B cell (primary cell): ENCODE measurements around the gene SRRM5. TPM values are rescaled to one million over a fixed set of nuclear protein-coding genes. Genes with fewer than 3 reads are reported as not detected.

Experiments
- ATAC-seq: fragments of 200-7000 bp; cut with Tn5 transposase; one replicate; pipeline ENCODE4 v1.10.0; 2021; ENCODE audit warnings: low read depth, mild to moderate bottlenecking, moderate number of reproducible peaks, moderate library complexity
- CTCF ChIA-PET: fragments of 350-600 bp; sonication (Branson Sonifier 250); formaldehyde crosslinking; loops from one replicate; lab custom pipeline; 2021; ENCODE audit warnings: antibody characterized with exemption, inconsistent platforms; lab: Charles Lee
- POLR2A ChIA-PET: fragments of 350-600 bp; sonication (Branson Sonifier 250); formaldehyde crosslinking; loops from one replicate; lab custom pipeline; 2021; ENCODE audit warnings: antibody characterized with exemption; lab: Charles Lee
- DNase-seq: peaks from one replicate; pipeline ENCODE4 v3.0.0; 2013
- H2AFZ ChIP-seq: 2 replicates; pipeline ENCODE4 v1.6.1; 2012; ENCODE audit warnings: mild to moderate bottlenecking, low read depth, low read length; ENCODE audit not compliant: insufficient read depth, poor library complexity, severe bottlenecking
- H3K27ac ChIP-seq, 2 donors: 1 replicate in 1 of 2; 2 replicates in 1 of 2; pipeline ENCODE4 v1.5.1; 2012 to 2013; ENCODE audit warnings: low read length in 2 of 2, mild to moderate bottlenecking in 2 of 2, moderate library complexity in 1 of 2
- H3K27me3 ChIP-seq, 4 experiments: fragments of 200-600 bp in 1 of 4; sonication (generic) in 1 of 4; replicated peaks in 1 of 4; 1 replicate in 2 of 4; 2 replicates in 2 of 4; pipeline versions ENCODE4 v1.6.1 to v1.7.0; 2013 to 2016; ENCODE audit warnings: low read length in 3 of 4, mild to moderate bottlenecking in 2 of 4, mixed read lengths in 1 of 4, moderate library complexity in 1 of 4; ENCODE audit not compliant: insufficient read depth in 4 of 4, control insufficient read depth in 3 of 4; ENCODE audit errors: control extremely low read depth in 1 of 4
- H3K36me3 ChIP-seq, 2 experiments: replicated peaks in 1 of 2; 1 replicate in 1 of 2; 2 replicates in 1 of 2; pipeline versions ENCODE4 v1.6.1 to v1.7.1; 2013; ENCODE audit warnings: low read length in 1 of 2; ENCODE audit not compliant: insufficient read depth in 2 of 2, control insufficient read depth in 1 of 2; ENCODE audit errors: control extremely low read depth in 1 of 2, extremely low read depth in 1 of 2
- H3K4me1 ChIP-seq, 2 donors: fragments of 200-600 bp in 1 of 2; sonication (generic) in 1 of 2; 1 replicate in 1 of 2; 2 replicates in 1 of 2; pipeline versions ENCODE4 v1.5.1 to v1.6.1; 2013 to 2017; ENCODE audit warnings: low read length in 2 of 2; ENCODE audit not compliant: control insufficient read depth in 2 of 2, insufficient read depth in 2 of 2
- H3K4me2 ChIP-seq: replicated peaks from 2 replicates; pipeline ENCODE3; 2012; ENCODE audit warnings: mild to moderate bottlenecking, low read depth, low read length; ENCODE audit not compliant: poor library complexity, severe bottlenecking
- H3K4me3 ChIP-seq, 5 experiments: fragments of 200-600 bp in 1 of 5; sonication (generic) in 1 of 5; 1 replicate in 3 of 5; 2 replicates in 2 of 5; pipeline versions ENCODE4 v1.5.1 to v1.7.0; 2011 to 2016; ENCODE audit warnings: low read length in 4 of 5, mild to moderate bottlenecking in 4 of 5, low read depth in 2 of 5, control low read depth in 1 of 5, moderate library complexity in 1 of 5; ENCODE audit not compliant: insufficient read depth in 1 of 5; ENCODE audit errors: control extremely low read depth in 1 of 5, extremely low read depth in 1 of 5
- H3K79me2 ChIP-seq: fragments of 200-600 bp; sonication (generic); one replicate; pipeline ENCODE4 v1.6.0; 2016; ENCODE audit warnings: low read length; ENCODE audit not compliant: control insufficient read depth, insufficient read depth
- H3K9ac ChIP-seq: fragments of 200-600 bp; sonication (generic); 2 replicates; pipeline ENCODE4 v1.6.1; 2017; ENCODE audit warnings: mild to moderate bottlenecking, low read length, moderate library complexity
- H3K9me3 ChIP-seq, 3 donors: one replicate each; pipeline versions ENCODE4 v1.6.1 to v1.7.1; 2013; ENCODE audit warnings: low read length in 2 of 3; ENCODE audit not compliant: control insufficient read depth in 2 of 3, insufficient read depth in 1 of 3; ENCODE audit errors: control extremely low read depth in 1 of 3
- H4K20me1 ChIP-seq: 2 replicates; pipeline ENCODE4 v1.6.0; 2012; ENCODE audit warnings: mild to moderate bottlenecking, low read length; ENCODE audit not compliant: insufficient read depth, control insufficient read depth, poor library complexity, severe bottlenecking
- H3K27ac Mint-ChIP-seq: one replicate; pipeline ENCODE4 v1.8.0; 2021; ENCODE audit warnings: mixed read lengths
- H3K27me3 Mint-ChIP-seq: one replicate; pipeline ENCODE4 v1.8.0; 2021; ENCODE audit warnings: mixed read lengths
- H3K4me1 Mint-ChIP-seq: one replicate; pipeline ENCODE4 v1.8.0; 2021; ENCODE audit warnings: mixed read lengths
- H3K4me3 Mint-ChIP-seq: one replicate; pipeline ENCODE4 v1.8.0; 2021; ENCODE audit warnings: mixed read lengths
- H3K9me3 Mint-ChIP-seq: one replicate; pipeline ENCODE4 v1.8.0; 2022; ENCODE audit warnings: mixed read lengths; ENCODE audit not compliant: insufficient read depth
- EZH2 ChIP-seq: IDR thresholded peaks from 2 replicates; pipeline ENCODE4 v1.6.1; 2012; ENCODE audit warnings: borderline replicate concordance, low read depth, mild to moderate bottlenecking, moderate library complexity, low read length; ENCODE audit not compliant: insufficient read depth, poor library complexity, severe bottlenecking
- WGBS: methylation state at CpG from one replicate; pipeline ENCODE4 v1.1.5; 2013; ENCODE audit warnings: missing lambda C conversion rate; ENCODE audit not compliant: insufficient coverage; 5-methylcytosine and 5-hydroxymethylcytosine counted together
- intact Hi-C: fragments of 100-400 bp; cut with micrococcal nuclease; formaldehyde crosslinking; loops from one replicate; pipeline ENCODE4 v1.10.0; 2022
- polyA plus RNA-seq: library from polyadenylated mRNA; depleted of rRNA; stranded (reverse); fragments of >200 nt; gene quantifications from 2 replicates; pipeline ENCODE4 v1.2.3, GENCODE V29; 2012
- total RNA-seq, 2 donors: library from RNA; stranded (reverse); fragments of 120-200 nt in 1 of 2; gene quantifications; 1 replicate in 1 of 2; 2 replicates in 1 of 2; pipeline versions ENCODE4 v1.2.3 to v1.2.4, GENCODE V29; 2013 to 2022
- TF ChIP-seq, protein P1 (sequence below): fragments of 200-600 bp; IDR thresholded peaks from one replicate; pipeline ENCODE4 v1.8.0; 2022; ENCODE audit warnings: antibody characterized with exemption, mild to moderate bottlenecking

The SRRM5 gene
- total and polyA plus RNA-seq, 2 donors (not counting 1 experiment from before 2014, with no cell fraction given), result 0.64 to 1.4 TPM

DNA sequence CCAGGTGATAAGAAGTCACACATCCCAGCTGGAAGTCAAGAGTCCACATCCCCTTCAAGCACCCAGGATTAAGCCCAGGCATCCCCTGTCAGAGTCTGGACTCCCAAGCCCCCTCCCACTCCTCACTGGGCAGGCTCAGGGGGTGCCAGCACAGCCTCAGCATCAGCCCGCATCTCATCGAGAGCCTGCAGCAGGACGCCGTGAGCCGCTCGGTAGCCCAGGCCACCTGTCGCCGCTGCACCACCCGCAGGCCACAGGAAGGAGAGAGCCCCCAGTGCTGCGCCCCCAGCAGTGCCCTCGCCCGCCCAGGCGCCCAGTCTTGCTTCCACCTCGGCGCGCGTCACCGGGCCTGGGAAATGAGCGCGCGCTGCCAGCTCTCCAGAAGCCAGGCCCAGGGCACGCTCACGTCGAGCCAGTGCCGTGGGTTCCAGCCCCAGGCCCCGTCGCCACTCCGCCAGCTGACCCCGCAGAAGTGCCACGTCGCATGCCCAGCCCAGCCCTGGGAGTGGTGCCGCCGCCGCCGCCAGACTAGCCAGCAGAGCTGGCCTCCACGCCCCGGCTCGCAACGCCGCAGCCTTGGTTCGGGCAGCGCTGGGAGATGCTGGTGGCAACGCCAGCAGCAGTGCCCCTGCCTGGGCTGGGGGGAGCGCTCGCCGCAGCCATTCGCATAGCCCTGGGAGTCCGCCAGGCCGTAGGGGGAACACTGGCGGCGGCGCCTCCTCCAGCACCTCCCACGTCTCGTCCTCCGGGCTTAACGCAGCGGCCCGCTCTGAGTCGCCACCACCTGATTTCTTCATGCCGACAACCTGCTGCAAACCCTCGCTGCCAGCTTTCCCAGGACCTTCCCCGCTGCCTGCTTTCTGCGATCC, 19.8 kb upstream of the SRRM5 start:
- no peak overlapping the region for H3K9ac ChIP-seq
- Mint-ChIP-seq H3K9me3 (no peaks in the 10 kb centered on the region), H3K4me3 (no peak overlapping the region), H3K4me1 (peaks cover 44% of the 10 kb centered on the region), H3K27ac (peak overlapping the region; percentile 26), H3K27me3 (no peaks in the 10 kb centered on the region)
- ChIA-PET CTCF (interaction anchor here (0.6 to 7.5 kb wide), 3 partner anchors 36 to 74 kb away, joined by 3 to 126 read pairs (median 5); no protein-coding TSS in a partner anchor), POLR2A (no interaction called here)
- intact Hi-C loops, result no loop called here
- DNase-seq (no peak), ATAC-seq (no peak)
- H3K9me3 ChIP-seq, result no peaks in the 10 kb centered on the region
- peaks cover 16 to 46% of the 10 kb centered on the region in 2 donors for H3K4me1 ChIP-seq
- H3K4me2 ChIP-seq, result no peak overlapping the region
- no peak overlapping the region for H3K4me3 ChIP-seq
- H2AFZ ChIP-seq, result no peak overlapping the region
- peaks cover 5% of the 10 kb centered on the region for H4K20me1 ChIP-seq
- H3K36me3 ChIP-seq, result peaks cover 0 to 18% of the 10 kb centered on the region in 2 experiments
- H3K79me2 ChIP-seq, result peaks cover 38% of the 10 kb centered on the region
- TF ChIP-seq, protein P1, sequence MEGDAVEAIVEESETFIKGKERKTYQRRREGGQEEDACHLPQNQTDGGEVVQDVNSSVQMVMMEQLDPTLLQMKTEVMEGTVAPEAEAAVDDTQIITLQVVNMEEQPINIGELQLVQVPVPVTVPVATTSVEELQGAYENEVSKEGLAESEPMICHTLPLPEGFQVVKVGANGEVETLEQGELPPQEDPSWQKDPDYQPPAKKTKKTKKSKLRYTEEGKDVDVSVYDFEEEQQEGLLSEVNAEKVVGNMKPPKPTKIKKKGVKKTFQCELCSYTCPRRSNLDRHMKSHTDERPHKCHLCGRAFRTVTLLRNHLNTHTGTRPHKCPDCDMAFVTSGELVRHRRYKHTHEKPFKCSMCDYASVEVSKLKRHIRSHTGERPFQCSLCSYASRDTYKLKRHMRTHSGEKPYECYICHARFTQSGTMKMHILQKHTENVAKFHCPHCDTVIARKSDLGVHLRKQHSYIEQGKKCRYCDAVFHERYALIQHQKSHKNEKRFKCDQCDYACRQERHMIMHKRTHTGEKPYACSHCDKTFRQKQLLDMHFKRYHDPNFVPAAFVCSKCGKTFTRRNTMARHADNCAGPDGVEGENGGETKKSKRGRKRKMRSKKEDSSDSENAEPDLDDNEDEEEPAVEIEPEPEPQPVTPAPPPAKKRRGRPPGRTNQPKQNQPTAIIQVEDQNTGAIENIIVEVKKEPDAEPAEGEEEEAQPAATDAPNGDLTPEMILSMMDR, result no peak
- no peak for TF ChIP-seq EZH2
- H3K27me3 ChIP-seq, result no peaks in the 10 kb centered on the region
- WGBS, result 98% methylated on average over 63 of the region's 63 CpGs
- no peak overlapping the region for H3K27ac ChIP-seq

DNA sequence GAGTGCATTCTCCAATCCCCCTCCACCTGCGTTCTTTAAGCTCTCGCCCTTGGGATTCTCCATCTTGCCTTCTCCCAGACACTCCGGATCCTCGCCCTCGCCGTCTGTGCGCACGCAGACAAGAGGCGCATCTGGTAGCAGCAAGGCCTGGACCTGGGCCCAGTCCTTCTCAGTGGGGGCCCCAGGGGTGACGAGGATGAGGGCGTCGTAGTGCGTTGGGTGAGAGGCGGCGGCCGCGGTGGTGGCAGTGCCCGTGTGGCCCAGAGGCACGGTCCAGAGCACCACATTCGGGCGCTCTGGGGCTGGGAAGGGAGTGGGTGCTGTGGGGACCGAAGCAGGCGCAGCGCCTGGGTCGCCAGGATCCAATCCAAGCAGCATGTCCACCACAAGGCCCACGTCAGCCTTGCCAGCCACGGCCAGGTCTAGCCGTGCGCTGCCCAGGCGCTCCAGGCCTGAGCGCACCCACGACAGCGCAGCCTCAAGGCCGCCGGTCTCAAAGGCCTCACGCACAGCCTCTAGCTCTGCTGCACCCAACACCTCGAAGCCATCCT, 19.0 kb upstream of the SRRM5 start:
- Histone ChIP-seq H3K4me2 (no peak overlapping the region), H3K27me3 (no peaks in the 10 kb centered on the region), H3K79me2 (peaks cover 46% of the 10 kb centered on the region), H3K4me3 (no peak overlapping the region), H3K4me1 (peaks cover 23 to 53% of the 10 kb centered on the region in 2 donors), H3K36me3 (peaks cover 0 to 18% of the 10 kb centered on the region in 2 experiments), H2AFZ (no peak overlapping the region), H4K20me1 (peaks cover 5% of the 10 kb centered on the region), H3K27ac (no peak overlapping the region), H3K9me3 (no peaks in the 10 kb centered on the region), H3K9ac (no peak overlapping the region)
- CTCF ChIA-PET, result interaction anchor here (1.1 to 7.5 kb wide), 3 partner anchors 37 to 146 kb away, joined by 3 to 126 read pairs (median 5); no protein-coding TSS in a partner anchor
- DNase-seq (no peak), ATAC-seq (no peak)
- H3K27me3 Mint-ChIP-seq, result no peaks in the 10 kb centered on the region
- POLR2A ChIA-PET, result no interaction called here
- peak overlapping the region; percentile 26 for H3K27ac Mint-ChIP-seq
- peak overlapping the region; percentile 40 for H3K4me3 Mint-ChIP-seq
- intact Hi-C loops, result no loop called here
- WGBS, result 98% methylated on average over 30 of the region's 37 CpGs
- TF ChIP-seq, protein P1, result no peak
- TF ChIP-seq EZH2, result no peak
- no peaks in the 10 kb centered on the region for H3K9me3 Mint-ChIP-seq
- H3K4me1 Mint-ChIP-seq, result peaks cover 51% of the 10 kb centered on the region
